ENCODE data around the gene GUCA1A. TPM values are rescaled to one million over a fixed set of nuclear protein-coding genes. Genes with fewer than 3 reads are reported as not detected.

Gene GUCA1A
- total RNA-seq, 1 experiment from 2014 or later: 17.2 TPM

GRCh38 chr6:42176981-42177380, 3.8 kb downstream of the GUCA1A start:
- Mint-ChIP-seq H3K27me3 (ENCODE audit: low read depth) (no peaks in the 10 kb centered on the region; the same call in 1 of the 2 replicates), H3K9me3 (no peaks in the 10 kb centered on the region; a peak in 1 of 5 replicates), H3K36me3 (ENCODE audit: insufficient read depth in 1 of 3, low read depth in 3 of 3) (peaks cover 6 to 15% (median 6%) of the 10 kb centered on the region in 3 experiments; a peak in 6 of 7 replicates), H3K4me1 (peaks cover 50 to 68% of the 10 kb centered on the region in 2 experiments), H3K27ac (peak overlapping the region in 2 of 3 experiments; percentile 89 to 96; a peak in 5 of 7 replicates), H3K4me3 (peak overlapping the region; percentile 79 to 85)
- Histone ChIP-seq H2AK5ac (ENCODE audit: insufficient read length, low read length) (no peak overlapping the region), H3K23ac (ENCODE audit: insufficient read length, low read depth, low read length) (no peak overlapping the region), H3K23me2 (ENCODE audit: insufficient read length, low read depth, low read length, poor library complexity, severe bottlenecking) (peaks cover 13% of the 10 kb centered on the region), H2BK12ac (ENCODE audit: insufficient read length, low read depth, low read length) (no peak overlapping the region), H3K79me1 (ENCODE audit: insufficient read depth, low read depth, low read length, poor library complexity, severe bottlenecking) (no peaks in the 10 kb centered on the region), H4K5ac (ENCODE audit: insufficient read length, low read depth, low read length) (no peak overlapping the region), H3T11ph (ENCODE audit: low read length) (no peak overlapping the region), H3K79me2 (ENCODE audit: insufficient read depth, low read length) (no peaks in the 10 kb centered on the region), H3K27ac (ENCODE audit: insufficient read length, low read depth, low read length) (no peak overlapping the region), H2BK5ac (ENCODE audit: insufficient read length, low read length) (no peak overlapping the region), H3K14ac (ENCODE audit: insufficient read depth, low read length) (no peak overlapping the region), H3K4ac (ENCODE audit: low read depth, low read length) (no peak overlapping the region), H2BK20ac (ENCODE audit: low read depth, low read length, poor library complexity, severe bottlenecking) (no peak overlapping the region), H3K9ac (ENCODE audit: extremely low read depth, insufficient read length, low read length) (no peak overlapping the region), H3K56ac (ENCODE audit: insufficient read length, low read depth, low read length) (no peak overlapping the region), H4K91ac (ENCODE audit: insufficient read length, low read depth, low read length) (no peak overlapping the region), H3K4me1 (ENCODE audit: insufficient read depth, low read length) (no peaks in the 10 kb centered on the region; the same call in 1 of the 2 replicates), H2BK15ac (ENCODE audit: low read depth, low read length) (no peak overlapping the region), H4K20me1 (ENCODE audit: control insufficient read depth, insufficient read depth, insufficient read length) (no peaks in the 10 kb centered on the region), H4K8ac (replicated peaks; ENCODE audit: insufficient read length, low read depth, low read length) (no peak overlapping the region), H2AFZ (ENCODE audit: low read length) (no peak overlapping the region), H2BK120ac (ENCODE audit: low read depth, low read length, poor library complexity, severe bottlenecking) (no peak overlapping the region), H3K4me2 (ENCODE audit: insufficient read depth, insufficient read length, low read length) (peak overlapping the region; percentile 80), H3K18ac (ENCODE audit: insufficient read length, low read depth, low read length) (no peak overlapping the region), H3K27me3 (ENCODE audit: insufficient read depth, low read length) (no peaks in the 10 kb centered on the region; the same call in 1 of the 2 replicates), H3K9me3 (ENCODE audit: control insufficient read depth, low read depth, low read length) (no peaks in the 10 kb centered on the region)
- no peak for DNase-seq
- TF ChIP-seq CTCF (conservative IDR thresholded peaks at IDR 0.05): no peak
